GM19238 (cell line): ENCODE results near the gene ARHGAP4.
A peak's percentile ranks its signal among the peaks of the same experiment; 100 is the strongest.

Source experiments
- DNase-seq: peaks from one replicate; pipeline ENCODE4 v3.0.0; 2011; ENCODE audit warnings: low spot score; ENCODE audit not compliant: insufficient read length

Gene ARHGAP4

GRCh38 chrX:153868576-153869472 is 57.2 kb downstream of the ARHGAP4 start:
- DNase-seq = peak; percentile 1

- peak; percentile 0 for DNase-seq
Observed at GRCh38 chrX:153867671-153868070, 58.4 kb downstream of the ARHGAP4 start.

- DNase-seq = peak; percentile 2
Observed at GRCh38 chrX:153867139-153867538, 58.9 kb downstream of the ARHGAP4 start.

- peak; percentile 1 for DNase-seq
Observed at GRCh38 chrX:153866302-153867019, 59.6 kb downstream of the ARHGAP4 start.

- DNase-seq = no peak
Observed at GRCh38 chrX:153865685-153866084, 60.4 kb downstream of the ARHGAP4 start.

GRCh38 chrX:153865321-153865580 is 60.8 kb downstream of the ARHGAP4 start:
- DNase-seq = peak; percentile 1

- no peak for DNase-seq
Observed at GRCh38 chrX:153864561-153865320, 61.3 kb downstream of the ARHGAP4 start.

- DNase-seq = no peak
Observed at GRCh38 chrX:153864101-153864500, 62.0 kb downstream of the ARHGAP4 start.

GRCh38 chrX:153863251-153863991 is 62.6 kb downstream of the ARHGAP4 start:
- DNase-seq = peak; percentile 1

- DNase-seq = no peak
Observed at GRCh38 chrX:153862369-153863250, 63.5 kb downstream of the ARHGAP4 start.

- no peak for DNase-seq
Observed at GRCh38 chrX:153861733-153862310, 64.2 kb downstream of the ARHGAP4 start.

GRCh38 chrX:153861151-153861550 is 64.9 kb downstream of the ARHGAP4 start:
- DNase-seq = no peak
